SJCRH30 (cell line): ENCODE results near the gene IREB2. TPM values are rescaled to one million over a fixed set of nuclear protein-coding genes. Genes with fewer than 3 reads are reported as not detected.
A peak's percentile ranks its signal among the peaks of the same experiment; 100 is the strongest.

ENCODE experiments used
- DNase-seq, 2 experiments: peaks; one replicate each; pipeline ENCODE4 v3.0.0-alpha.2; 2015 to 2020
- H3K27ac ChIP-seq: fragments of 250-450 bp; sonication (Bioruptor Pico); 2 replicates; pipeline ENCODE4 v1.5.1; 2020; ENCODE audit warnings: mild to moderate bottlenecking, moderate library complexity
- H3K27me3 ChIP-seq: fragments of 250-450 bp; sonication (Bioruptor Pico); 2 replicates; pipeline ENCODE4 v1.5.1; 2020; ENCODE audit warnings: mild to moderate bottlenecking, moderate library complexity
- H3K36me3 ChIP-seq: fragments of 250-450 bp; sonication (Bioruptor Pico); 2 replicates; pipeline ENCODE4 v1.5.1; 2020; ENCODE audit warnings: mild to moderate bottlenecking, moderate library complexity
- H3K4me1 ChIP-seq: fragments of 250-450 bp; sonication (Bioruptor Pico); 2 replicates; pipeline ENCODE4 v1.5.1; 2020; ENCODE audit warnings: mild to moderate bottlenecking, moderate library complexity
- H3K4me3 ChIP-seq: fragments of 250-450 bp; sonication (Bioruptor Pico); 2 replicates; pipeline ENCODE4 v1.5.1; 2020; ENCODE audit warnings: mild to moderate bottlenecking, moderate library complexity
- H3K9me3 ChIP-seq: fragments of 250-450 bp; sonication (Bioruptor Pico); replicated peaks from 2 replicates; pipeline ENCODE4 v1.5.1; 2020; ENCODE audit warnings: mild to moderate bottlenecking, moderate library complexity
- total RNA-seq: library from RNA; depleted of rRNA; stranded (reverse); fragments of >200 nt; shearing (Covaris generic); gene quantifications from 2 replicates; pipeline ENCODE4 v1.2.3, GENCODE V29; 2014; rRNA removed

The IREB2 gene
- 37.7 and 44.8 TPM in 2 replicates for total RNA-seq

GRCh38 chr15:78437762-78438618 is at the start of gene IREB2:
Gene IREB2 (plus strand): TSS chr15:78438216. CDS start chr15:78438338, 122 bp downstream.
- Histone ChIP-seq H3K27me3 (no peaks in the 10 kb centered on the region), H3K27ac (peak within 1 kb of the TSS; percentile 95), H3K36me3 (peaks cover 29% of the 10 kb centered on the region), H3K9me3 (no peaks in the 10 kb centered on the region), H3K4me3 (peak within 1 kb of the TSS; percentile 95), H3K4me1 (peaks cover 11% of the 10 kb centered on the region)
- DNase-seq: peak; percentile 96 to 99

DNA sequence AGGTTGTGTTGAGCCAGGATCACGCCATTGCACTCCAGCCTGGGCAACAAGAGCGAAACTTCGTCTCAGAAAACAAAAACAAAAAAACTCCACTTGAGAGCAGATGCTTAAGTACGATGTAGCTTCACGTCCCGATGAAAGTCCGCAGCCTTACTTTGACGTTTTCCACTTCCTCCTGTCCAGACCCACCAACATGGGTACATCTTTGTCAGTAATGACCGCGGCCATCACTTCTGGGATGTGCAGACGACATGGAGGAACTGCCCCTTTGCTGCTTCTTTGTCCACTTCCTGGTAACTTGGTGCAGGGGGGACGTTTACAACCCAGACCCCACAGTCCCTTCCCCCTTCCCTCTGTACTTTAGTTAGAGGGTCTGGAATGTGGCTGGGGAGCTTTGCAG is 49.2 kb upstream of the IREB2 start:
- no peak overlapping the region for H3K4me3 ChIP-seq
- no peaks in the 10 kb centered on the region for H3K36me3 ChIP-seq
- H3K27ac ChIP-seq: no peak overlapping the region
- H3K4me1 ChIP-seq: no peaks in the 10 kb centered on the region
- H3K9me3 ChIP-seq: no peaks in the 10 kb centered on the region
- DNase-seq: no peak
- peaks cover 19% of the 10 kb centered on the region; the same call in 1 of the 2 replicates for H3K27me3 ChIP-seq

GRCh38 chr15:78389322-78389721 is 48.7 kb upstream of the IREB2 start:
- Histone ChIP-seq H3K27me3 (peaks cover 21% of the 10 kb centered on the region; the same call in 1 of the 2 replicates), H3K36me3 (no peaks in the 10 kb centered on the region), H3K4me3 (no peak overlapping the region), H3K9me3 (no peaks in the 10 kb centered on the region), H3K4me1 (no peaks in the 10 kb centered on the region), H3K27ac (no peak overlapping the region)
- DNase-seq: no peak

DNA sequence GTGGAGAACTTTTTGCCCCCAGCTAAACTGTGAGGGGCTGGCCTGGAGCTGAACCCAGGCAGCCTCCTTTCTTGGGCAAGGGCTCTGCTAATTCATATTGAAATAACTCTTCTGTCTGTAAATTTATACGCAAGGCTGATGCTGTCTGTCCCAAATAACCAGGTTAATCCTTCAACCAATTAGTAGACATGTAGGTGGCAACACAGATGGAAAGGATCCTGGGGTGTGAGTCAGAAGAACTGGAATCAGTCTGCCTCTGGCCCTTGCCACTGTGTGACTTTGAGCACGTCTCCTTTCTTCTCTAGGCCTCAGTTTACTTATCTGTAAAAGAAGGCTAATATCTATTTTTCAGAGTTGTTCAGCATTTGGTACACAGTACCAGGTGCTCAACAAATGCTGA is 48.3 kb upstream of the IREB2 start:
- Histone ChIP-seq H3K27ac (no peak overlapping the region), H3K4me1 (no peaks in the 10 kb centered on the region), H3K27me3 (peaks cover 21% of the 10 kb centered on the region; the same call in 1 of the 2 replicates), H3K4me3 (no peak overlapping the region), H3K9me3 (no peaks in the 10 kb centered on the region), H3K36me3 (no peaks in the 10 kb centered on the region)
- DNase-seq: no peak

- Histone ChIP-seq H3K36me3 (no peaks in the 10 kb centered on the region), H3K4me1 (peaks cover under 1% of the 10 kb centered on the region; the same call in 1 of the 2 replicates), H3K27me3 (peaks cover 18% of the 10 kb centered on the region; the same call in 1 of the 2 replicates), H3K9me3 (no peaks in the 10 kb centered on the region), H3K4me3 (no peak overlapping the region), H3K27ac (no peak overlapping the region)
- DNase-seq: no peak
These were observed 47.8 kb upstream of the IREB2 start for GRCh38 chr15:78390242-78390641.

- Histone ChIP-seq H3K9me3 (no peaks in the 10 kb centered on the region), H3K36me3 (no peaks in the 10 kb centered on the region), H3K27ac (no peak overlapping the region), H3K4me1 (peaks cover 4% of the 10 kb centered on the region; the same call in 1 of the 2 replicates), H3K27me3 (peaks cover 12% of the 10 kb centered on the region; the same call in 1 of the 2 replicates), H3K4me3 (no peak overlapping the region)
- DNase-seq: no peak
These were observed 47.2 kb upstream of the IREB2 start for GRCh38 chr15:78390826-78391225.

- Histone ChIP-seq H3K9me3 (no peaks in the 10 kb centered on the region), H3K27ac (no peak overlapping the region), H3K36me3 (no peaks in the 10 kb centered on the region), H3K4me3 (no peak overlapping the region), H3K27me3 (peaks cover 11% of the 10 kb centered on the region; the same call in 1 of the 2 replicates), H3K4me1 (peaks cover 4% of the 10 kb centered on the region; the same call in 1 of the 2 replicates)
- no peak for DNase-seq
These were observed 46.2 kb upstream of the IREB2 start for GRCh38 chr15:78391781-78392180.

DNA sequence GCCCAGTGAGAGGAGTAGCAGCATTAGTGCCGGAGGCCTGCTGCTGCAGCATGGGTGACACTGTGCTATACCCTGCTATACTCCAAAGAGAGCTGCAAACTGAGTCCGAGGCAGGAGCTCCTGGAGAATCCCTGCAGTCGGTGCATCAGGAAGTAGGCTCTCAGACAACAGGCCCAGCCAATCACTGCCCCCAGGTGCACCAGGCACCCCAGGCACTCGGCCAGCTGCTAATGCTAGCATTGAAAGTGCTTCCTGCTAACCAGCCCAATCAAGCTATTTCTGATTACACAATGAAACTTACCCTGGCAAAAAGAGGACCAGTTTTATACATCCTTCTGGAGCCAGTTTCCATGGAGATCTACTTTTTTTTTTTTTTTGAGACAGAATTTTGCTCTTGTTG is 45.6 kb upstream of the IREB2 start:
- no peaks in the 10 kb centered on the region for H3K9me3 ChIP-seq
- no peak overlapping the region for H3K4me3 ChIP-seq
- peaks cover 4% of the 10 kb centered on the region; the same call in 1 of the 2 replicates for H3K4me1 ChIP-seq
- peaks cover 11% of the 10 kb centered on the region; the same call in 1 of the 2 replicates for H3K27me3 ChIP-seq
- no peaks in the 10 kb centered on the region for H3K36me3 ChIP-seq
- no peak for DNase-seq
- no peak overlapping the region for H3K27ac ChIP-seq

DNA sequence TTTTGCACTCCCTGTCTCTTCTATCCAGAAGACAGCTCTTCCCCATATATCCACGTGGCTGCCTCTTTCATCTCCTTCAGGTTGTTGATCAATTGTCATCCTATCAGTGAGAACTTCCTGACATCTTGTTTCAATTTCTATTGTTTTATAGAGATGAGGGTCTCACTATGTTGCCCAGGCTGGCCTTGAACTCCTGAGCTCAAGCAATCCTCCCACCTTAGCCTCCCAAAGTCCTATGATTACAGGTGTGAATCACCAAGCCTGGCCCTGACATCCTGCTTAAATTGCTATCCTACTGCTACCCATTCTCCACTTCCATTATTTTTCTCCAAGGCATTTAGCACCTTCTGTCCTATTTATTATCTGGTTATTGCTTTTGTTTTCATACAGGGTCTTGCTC is 44.9 kb upstream of the IREB2 start:
- H3K9me3 ChIP-seq: no peaks in the 10 kb centered on the region
- no peak overlapping the region for H3K4me3 ChIP-seq
- no peaks in the 10 kb centered on the region for H3K36me3 ChIP-seq
- no peak overlapping the region for H3K27ac ChIP-seq
- peaks cover 4% of the 10 kb centered on the region; the same call in 1 of the 2 replicates for H3K4me1 ChIP-seq
- DNase-seq: no peak
- H3K27me3 ChIP-seq: peaks cover 7% of the 10 kb centered on the region; the same call in 1 of the 2 replicates

GRCh38 chr15:78394026-78394425 is 44.0 kb upstream of the IREB2 start:
- H3K4me1 ChIP-seq: peaks cover 4% of the 10 kb centered on the region; the same call in 1 of the 2 replicates
- no peaks in the 10 kb centered on the region for H3K36me3 ChIP-seq
- H3K27ac ChIP-seq: no peak overlapping the region
- no peaks in the 10 kb centered on the region for H3K9me3 ChIP-seq
- DNase-seq: no peak
- H3K27me3 ChIP-seq: peaks cover 6% of the 10 kb centered on the region
- H3K4me3 ChIP-seq: no peak overlapping the region

DNA sequence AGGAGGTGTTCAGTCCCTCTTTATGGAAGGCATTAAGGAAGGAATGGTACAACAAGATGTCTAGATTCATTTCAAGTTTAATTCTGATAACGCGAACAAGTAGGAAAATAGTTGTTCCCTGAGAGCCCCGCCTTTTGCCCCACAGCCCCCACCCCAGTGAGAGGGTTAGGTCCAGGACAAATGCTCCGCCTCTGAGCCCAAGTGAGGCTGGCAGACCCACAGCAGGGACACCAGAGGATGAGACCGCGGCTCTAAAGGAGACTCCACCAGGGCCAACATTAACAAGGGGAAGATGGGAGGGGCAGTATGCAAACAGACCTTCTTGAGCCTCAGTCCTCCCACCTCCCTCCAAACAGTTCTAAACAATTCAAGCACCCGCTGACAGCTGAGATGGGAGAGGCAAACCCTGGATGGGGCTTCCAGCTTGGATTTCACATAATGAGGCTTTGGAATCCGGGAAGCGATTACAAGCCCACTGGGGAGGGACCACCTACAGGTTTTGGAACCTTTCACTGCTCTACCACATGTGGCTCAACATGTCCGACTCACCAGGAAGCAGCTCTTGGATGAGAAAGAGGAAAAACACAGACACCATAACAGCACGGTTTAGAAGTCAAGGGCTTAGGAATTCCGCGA is 42.9 kb upstream of the IREB2 start:
- peaks cover 4% of the 10 kb centered on the region; the same call in 1 of the 2 replicates for H3K4me1 ChIP-seq
- no peaks in the 10 kb centered on the region for H3K36me3 ChIP-seq
- peak; percentile 34 to 60 for DNase-seq
- no peaks in the 10 kb centered on the region for H3K9me3 ChIP-seq
- H3K27me3 ChIP-seq: peaks cover 14% of the 10 kb centered on the region; the same call in 1 of the 2 replicates
- H3K27ac ChIP-seq: no peak overlapping the region
- no peak overlapping the region for H3K4me3 ChIP-seq

GRCh38 chr15:78396186-78396814 is 41.7 kb upstream of the IREB2 start:
- no peak for DNase-seq
- Histone ChIP-seq H3K4me1 (peaks cover 4% of the 10 kb centered on the region; the same call in 1 of the 2 replicates), H3K36me3 (no peaks in the 10 kb centered on the region), H3K9me3 (no peaks in the 10 kb centered on the region), H3K4me3 (no peak overlapping the region), H3K27me3 (peaks cover 14% of the 10 kb centered on the region; the same call in 1 of the 2 replicates), H3K27ac (no peak overlapping the region)

- Histone ChIP-seq H3K9me3 (no peaks in the 10 kb centered on the region), H3K4me3 (no peak overlapping the region), H3K27ac (no peak overlapping the region), H3K4me1 (peaks cover 4% of the 10 kb centered on the region; the same call in 1 of the 2 replicates), H3K36me3 (no peaks in the 10 kb centered on the region), H3K27me3 (peaks cover 14% of the 10 kb centered on the region; the same call in 1 of the 2 replicates)
- no peak for DNase-seq
These were observed 41.0 kb upstream of the IREB2 start for GRCh38 chr15:78396976-78397375.

DNA sequence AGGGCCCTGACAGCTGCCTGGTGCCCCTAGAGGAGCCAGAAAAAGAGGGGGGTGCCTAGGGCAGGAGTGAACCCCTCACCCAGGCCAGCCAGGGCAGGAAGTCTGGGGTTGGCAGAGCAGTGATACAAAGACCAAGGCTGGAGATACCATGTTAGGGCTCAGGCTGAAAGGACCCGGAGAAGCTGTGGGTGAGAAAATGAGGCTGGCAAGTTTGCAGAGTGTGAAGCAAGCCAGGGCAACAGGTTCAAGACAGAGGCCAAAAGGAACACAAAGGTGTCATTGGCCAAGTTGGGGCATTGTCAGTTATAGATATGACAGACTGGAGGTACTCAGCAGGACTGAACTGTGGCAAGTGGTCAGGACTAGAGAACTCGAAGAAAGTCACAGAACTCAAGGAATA is 40.6 kb upstream of the IREB2 start:
- Histone ChIP-seq H3K27ac (no peak overlapping the region), H3K27me3 (peaks cover 14% of the 10 kb centered on the region; the same call in 1 of the 2 replicates), H3K4me3 (no peak overlapping the region), H3K9me3 (no peaks in the 10 kb centered on the region), H3K4me1 (peaks cover 4% of the 10 kb centered on the region; the same call in 1 of the 2 replicates), H3K36me3 (no peaks in the 10 kb centered on the region)
- DNase-seq: no peak
